IMR-90 (cell line): ENCODE measurements around the gene DSC3. TPM values are rescaled to one million over a fixed set of nuclear protein-coding genes. Genes with fewer than 3 reads are reported as not detected.

ENCODE experiments used
- ATAC-seq: fragments of 200-7000 bp; cut with Tn5 transposase; 2 replicates; pipeline ENCODE4 v1.9.1; 2020; ENCODE audit warnings: low read depth, mild to moderate bottlenecking, moderate library complexity
- BruUV-seq: library from RNA; stranded (reverse); fragments of 400-500 nt; replicated peaks from 2 replicates; lab custom pipeline; 2021; lab: Mats Ljungman, UMichigan
- CTCF ChIA-PET: fragments of 300-600 bp; formaldehyde crosslinking; extraction: SDS; loops from one replicate; lab custom pipeline; 2021; ENCODE audit warnings: antibody characterized with exemption; lab: Yijun Ruan, JAX
- POLR2A ChIA-PET: fragments of 300-600 bp; sonication (Branson Sonifier 250); formaldehyde crosslinking; loops from one replicate; lab custom pipeline; 2022; ENCODE audit warnings: antibody characterized with exemption; ENCODE audit not compliant: unreplicated experiment; lab: Charles Lee
- DNase-seq: peaks from one replicate; pipeline ENCODE4 v3.0.0; 2013
- H2AFZ ChIP-seq: replicated peaks from 2 replicates; pipeline ENCODE3; 2013; ENCODE audit warnings: low read length, mild to moderate bottlenecking; ENCODE audit not compliant: poor library complexity
- H2AK5ac ChIP-seq: 2 replicates; pipeline ENCODE4 v1.6.1; 2013; ENCODE audit warnings: low read depth, low read length, inconsistent platforms
- H2AK9ac ChIP-seq: replicated peaks from 2 replicates; pipeline ENCODE3; 2013; ENCODE audit warnings: mild to moderate bottlenecking, low read depth, low read length, moderate library complexity; ENCODE audit not compliant: poor library complexity
- H2BK120ac ChIP-seq: 2 replicates; pipeline ENCODE4 v1.6.1; 2013; ENCODE audit warnings: low read depth, low read length, inconsistent platforms
- H2BK15ac ChIP-seq: 3 replicates; pipeline ENCODE4 v1.6.1; 2013; ENCODE audit warnings: low read depth, low read length, inconsistent platforms
- H2BK20ac ChIP-seq: 2 replicates; pipeline ENCODE4 v1.6.1; 2013; ENCODE audit warnings: low read depth, mild to moderate bottlenecking, inconsistent platforms, low read length, moderate library complexity
- H2BK5ac ChIP-seq: 2 replicates; pipeline ENCODE4 v1.6.1; 2013; ENCODE audit warnings: mild to moderate bottlenecking, low read depth, low read length, inconsistent platforms; ENCODE audit not compliant: poor library complexity, severe bottlenecking
- H3K14ac ChIP-seq: replicated peaks from 2 replicates; pipeline ENCODE4 v1.6.1; 2013; ENCODE audit warnings: low read depth, low read length, inconsistent platforms
- H3K18ac ChIP-seq: 2 replicates; pipeline ENCODE4 v1.6.1; 2013; ENCODE audit warnings: low read depth, low read length, control low read depth
- H3K23ac ChIP-seq: 2 replicates; pipeline ENCODE4 v1.6.1; 2013; ENCODE audit warnings: low read depth, low read length, inconsistent platforms
- H3K27ac ChIP-seq: 2 replicates; pipeline ENCODE4 v1.5.1; 2013; ENCODE audit warnings: mild to moderate bottlenecking, control low read depth, low read length; ENCODE audit not compliant: insufficient read depth
- H3K27me3 ChIP-seq: 2 replicates; pipeline ENCODE4 v1.6.1; 2013; ENCODE audit warnings: low read length; ENCODE audit not compliant: control insufficient read depth, insufficient read depth
- H3K36me3 ChIP-seq: 2 replicates; pipeline ENCODE4 v1.6.1; 2013; ENCODE audit warnings: low read length, mixed read lengths; ENCODE audit not compliant: control insufficient read depth, insufficient read depth
- H3K4ac ChIP-seq: 2 replicates; pipeline ENCODE4 v1.6.1; 2013; ENCODE audit warnings: low read depth, low read length, inconsistent platforms
- H3K4me1 ChIP-seq: 2 replicates; pipeline ENCODE4 v1.6.1; 2013; ENCODE audit warnings: low read length, mixed read lengths; ENCODE audit not compliant: control insufficient read depth, insufficient read depth
- H3K4me2 ChIP-seq: 2 replicates; pipeline ENCODE4 v1.6.1; 2013; ENCODE audit warnings: low read depth, mild to moderate bottlenecking, control low read depth, low read length, moderate library complexity
- H3K4me3 ChIP-seq: 2 replicates; pipeline ENCODE4 v1.5.1; 2013; ENCODE audit warnings: low read depth, mild to moderate bottlenecking, control low read depth, low read length, moderate library complexity; ENCODE audit not compliant: insufficient read depth
- H3K56ac ChIP-seq: 2 replicates; pipeline ENCODE4 v1.6.1; 2013; ENCODE audit warnings: low read length, inconsistent platforms; ENCODE audit not compliant: insufficient read depth; ENCODE audit errors: extremely low read depth
- H3K79me1 ChIP-seq, 2 experiments: 2 replicates each; pipeline ENCODE4 v1.6.1; 2013; ENCODE audit warnings: low read length in 2 of 2, inconsistent platforms in 1 of 2, low read depth in 1 of 2
- H3K9ac ChIP-seq: 2 replicates; pipeline ENCODE4 v1.6.1; 2013; ENCODE audit warnings: low read depth, low read length, control low read depth
- H3K9me1 ChIP-seq: 2 replicates; pipeline ENCODE4 v1.6.1; 2013; ENCODE audit warnings: low read length, inconsistent platforms; ENCODE audit not compliant: insufficient read depth
- H3K9me3 ChIP-seq: 2 replicates; pipeline ENCODE4 v1.6.1; 2013; ENCODE audit warnings: low read length; ENCODE audit not compliant: control insufficient read depth, insufficient read depth
- H4K20me1 ChIP-seq: 2 replicates; pipeline ENCODE4 v1.6.1; 2013; ENCODE audit warnings: low read length, inconsistent platforms; ENCODE audit not compliant: insufficient read depth
- H4K5ac ChIP-seq: 2 replicates; pipeline ENCODE4 v1.6.1; 2013; ENCODE audit warnings: mild to moderate bottlenecking, low read depth, low read length, control low read depth
- H4K8ac ChIP-seq, 2 experiments: 2 replicates each; pipeline ENCODE4 v1.6.1; 2013; ENCODE audit warnings: low read depth in 2 of 2, low read length in 2 of 2, control low read depth in 1 of 2, inconsistent platforms in 1 of 2
- H4K91ac ChIP-seq: 2 replicates; pipeline ENCODE4 v1.6.1; 2013; ENCODE audit warnings: low read depth, low read length, inconsistent platforms; ENCODE audit not compliant: insufficient read depth
- BHLHE40 ChIP-seq: fragments of 150-350 bp; IDR thresholded peaks from 2 replicates; pipeline ENCODE4 v1.6.1; 2016; ENCODE audit warnings: mild to moderate bottlenecking, low read depth, low read length
- CEBPB ChIP-seq: IDR thresholded peaks from 2 replicates; pipeline ENCODE4 v1.6.1; 2012; ENCODE audit warnings: low read depth, low read length, improper control_type of control experiment
- CHD1 ChIP-seq: IDR thresholded peaks from 2 replicates; pipeline ENCODE4 v1.6.1; 2012; ENCODE audit warnings: low read depth, low read length, improper control_type of control experiment
- FOS ChIP-seq: fragments of 150-350 bp; IDR thresholded peaks from 2 replicates; pipeline ENCODE4 v1.6.1; 2016; ENCODE audit warnings: low read depth, low read length
- MAFK ChIP-seq: IDR thresholded peaks from 2 replicates; pipeline ENCODE4 v1.6.1; 2012; ENCODE audit warnings: low read depth, low read length, improper control_type of control experiment
- MAZ ChIP-seq: IDR thresholded peaks from 2 replicates; pipeline ENCODE4 v1.6.1; 2012; ENCODE audit warnings: low read depth, mild to moderate bottlenecking, low read length, improper control_type of control experiment, moderate library complexity, borderline replicate concordance
- MXI1 ChIP-seq: IDR thresholded peaks from 2 replicates; pipeline ENCODE4 v1.6.1; 2012; ENCODE audit warnings: low read depth, mild to moderate bottlenecking, low read length, moderate library complexity, borderline replicate concordance
- NFE2L2 ChIP-seq: fragments of 150-350 bp; IDR thresholded peaks from 2 replicates; pipeline ENCODE4 v1.6.1; 2016; ENCODE audit warnings: low read depth, mild to moderate bottlenecking, low read length
- POLR2A ChIP-seq: IDR thresholded peaks from 2 replicates; pipeline ENCODE4 v1.6.1; 2012; ENCODE audit warnings: mild to moderate bottlenecking, low read depth, low read length
- RAD21 ChIP-seq: IDR thresholded peaks from 2 replicates; pipeline ENCODE4 v1.6.1; 2012; ENCODE audit warnings: low read length, improper control_type of control experiment
- RCOR1 ChIP-seq: IDR thresholded peaks from 2 replicates; pipeline ENCODE4 v1.6.1; 2012; ENCODE audit warnings: mild to moderate bottlenecking, low read length, improper control_type of control experiment; ENCODE audit not compliant: insufficient replicate concordance
- RFX5 ChIP-seq: IDR thresholded peaks from 2 replicates; pipeline ENCODE4 v1.8.0; 2012; ENCODE audit warnings: low read depth, mild to moderate bottlenecking, low read length, moderate library complexity
- USF2 ChIP-seq: fragments of 150-350 bp; IDR thresholded peaks from 2 replicates; pipeline ENCODE4 v1.6.1; 2017; ENCODE audit warnings: mild to moderate bottlenecking, antibody characterized with exemption, low read length, low read depth
- WGBS, 2 experiments: methylation state at CpG; one replicate each; pipeline versions ENCODE4 v1.1.5 to v1.1.7; 2013; ENCODE audit warnings: missing lambda C conversion rate in 2 of 2; ENCODE audit not compliant: insufficient read length in 1 of 2; ENCODE audit errors: extremely low coverage in 2 of 2; 5-methylcytosine and 5-hydroxymethylcytosine counted together
- dilution Hi-C: fragments of 300-500 bp; cut with HindIII; formaldehyde crosslinking; loops from one replicate; pipeline ENCODE4 v1.14.3; 2018; ENCODE audit warnings: low sequenced_read_pairs; ENCODE audit not compliant: unreplicated experiment
- in situ Hi-C: fragments of 300-500 bp; cut with MboI; formaldehyde crosslinking; loops from 3 replicates; pipeline ENCODE4 v1.14.3; 2019; ENCODE audit warnings: low sequenced_read_pairs, inconsistent platforms, mixed read lengths
- intact Hi-C: fragments of 100-400 bp; cut with micrococcal nuclease; formaldehyde crosslinking; loops from 2 replicates; pipeline ENCODE4 v1.10.0; 2022
- polyA plus RNA-seq, 3 experiments: library from polyadenylated mRNA; depleted of rRNA; stranded (reverse); fragments of >200 nt; gene quantifications; 2 replicates each; pipeline ENCODE4 v1.2.3, GENCODE V29; 2012; ENCODE audit warnings: low replicate concordance in 1 of 3
- total RNA-seq: library from RNA; depleted of rRNA; stranded (reverse); fragments of >200 nt; gene quantifications from 2 replicates; pipeline ENCODE4 v1.2.3, GENCODE V29; 2012
- TF ChIP-seq, protein P1 (sequence below): fragments of 150-350 bp; IDR thresholded peaks from 2 replicates; pipeline ENCODE4 v1.6.1; 2016; ENCODE audit warnings: low read depth, mild to moderate bottlenecking, low read length, moderate library complexity, borderline replicate concordance

DSC3 gene
- total and polyA plus RNA-seq, 2 of the 4 experiments (the other 2 are of a cell fraction) = under 0.01 to 0.09 TPM

- ATAC-seq = no peak
- no peak for DNase-seq
- no peak overlapping the region for H3K9ac ChIP-seq
- H3K18ac ChIP-seq = no peak overlapping the region
- H2BK5ac ChIP-seq = no peak overlapping the region
- H3K9me1 ChIP-seq = no peaks in the 10 kb centered on the region
- no peaks in the 10 kb centered on the region for H3K27me3 ChIP-seq
- dilution Hi-C loops (no loop called here), intact Hi-C loops (no loop called here), in situ Hi-C loops (no loop called here)
- no peak overlapping the region for H4K91ac ChIP-seq
- no peak overlapping the region for H2BK120ac ChIP-seq
- no peaks in the 10 kb centered on the region for H4K20me1 ChIP-seq
- no peaks in the 10 kb centered on the region for H3K79me1 ChIP-seq
- no peak overlapping the region for H2AK5ac ChIP-seq
- ChIA-PET CTCF (no interaction called here), POLR2A (no interaction called here)
- H3K14ac ChIP-seq = no peak overlapping the region
- WGBS, 2 experiments = no CpG with 5 or more reads among the region's 1 CpG
- no peak overlapping the region for H2AK9ac ChIP-seq
- TF ChIP-seq NFE2L2 = no peak
- TF ChIP-seq RAD21 = no peak
- no peak for TF ChIP-seq RCOR1
- no peak for TF ChIP-seq BHLHE40
- TF ChIP-seq USF2 = no peak
- TF ChIP-seq, protein P1, sequence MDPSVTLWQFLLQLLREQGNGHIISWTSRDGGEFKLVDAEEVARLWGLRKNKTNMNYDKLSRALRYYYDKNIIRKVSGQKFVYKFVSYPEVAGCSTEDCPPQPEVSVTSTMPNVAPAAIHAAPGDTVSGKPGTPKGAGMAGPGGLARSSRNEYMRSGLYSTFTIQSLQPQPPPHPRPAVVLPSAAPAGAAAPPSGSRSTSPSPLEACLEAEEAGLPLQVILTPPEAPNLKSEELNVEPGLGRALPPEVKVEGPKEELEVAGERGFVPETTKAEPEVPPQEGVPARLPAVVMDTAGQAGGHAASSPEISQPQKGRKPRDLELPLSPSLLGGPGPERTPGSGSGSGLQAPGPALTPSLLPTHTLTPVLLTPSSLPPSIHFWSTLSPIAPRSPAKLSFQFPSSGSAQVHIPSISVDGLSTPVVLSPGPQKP = no peak
- TF ChIP-seq MAFK = no peak
- no peak for TF ChIP-seq RFX5
- no peak for TF ChIP-seq FOS
- TF ChIP-seq MXI1 = no peak
- no peak for TF ChIP-seq CHD1
- no peak for TF ChIP-seq CEBPB
- no peak for TF ChIP-seq MAZ
- TF ChIP-seq POLR2A = no peak
- no peak overlapping the region for H3K4me2 ChIP-seq
- H3K23ac ChIP-seq = no peak overlapping the region
- H3K4me3 ChIP-seq = no peak overlapping the region
- H3K4me1 ChIP-seq = no peaks in the 10 kb centered on the region
- H4K5ac ChIP-seq = no peak overlapping the region
- no peak overlapping the region for H4K8ac ChIP-seq
- BruUV-seq = no TSS peak
- no peaks in the 10 kb centered on the region for H3K9me3 ChIP-seq
- H3K36me3 ChIP-seq = no peaks in the 10 kb centered on the region
- H3K56ac ChIP-seq = no peak overlapping the region
- no peak overlapping the region for H2BK15ac ChIP-seq
- H2BK20ac ChIP-seq = no peak overlapping the region
- H3K4ac ChIP-seq = no peak overlapping the region
- no peak overlapping the region for H2AFZ ChIP-seq
- H3K27ac ChIP-seq = no peak overlapping the region
Observed at GRCh38 chr18:31064130-31064529, 21.6 kb upstream of the DSC3 start.
